ENCODE data around the gene COG1. TPM values are rescaled to one million over a fixed set of nuclear protein-coding genes. Genes with fewer than 3 reads are reported as not detected.

Gene COG1
- total RNA-seq, 1 donor: 23.2 TPM

GRCh38 chr17:73187203-73187769 is 5.6 kb upstream of the COG1 start:
- H3K4me1 ChIP-seq (ENCODE audit: insufficient read depth, low read length): peaks cover 5% of the 10 kb centered on the region

GRCh38 chr17:73188011-73188410 is 4.8 kb upstream of the COG1 start:
- Histone ChIP-seq H4K20me1 (ENCODE audit: insufficient read depth, low read length) (no peaks in the 10 kb centered on the region), H3K4me1 (ENCODE audit: insufficient read depth, low read length) (peaks cover 5% of the 10 kb centered on the region), H3K4me2 (ENCODE audit: insufficient read depth, low read length) (no peak overlapping the region), H3K9me3 (ENCODE audit: low read depth, low read length) (no peaks in the 10 kb centered on the region), H3K4me3 (ENCODE audit: insufficient read depth, low read length) (no peak overlapping the region), H2AFZ (ENCODE audit: low read length) (no peak overlapping the region), H3K27me3 (ENCODE audit: insufficient read depth, low read length) (no peaks in the 10 kb centered on the region), H3K36me3 (ENCODE audit: insufficient read depth, low read length) (no peaks in the 10 kb centered on the region), H3K27ac (ENCODE audit: low read depth, low read length) (no peak overlapping the region), H3K79me2 (ENCODE audit: insufficient read depth, low read length) (peaks cover under 1% of the 10 kb centered on the region)
- TF ChIP-seq CTCF (IDR thresholded peaks at IDR 0.05; ENCODE audit: extremely low read depth, low read depth, low read length): no peak
- DNase-seq (ENCODE audit: insufficient read length, low spot score, missing footprints): no peak

More at GRCh38 chr17:73187203-73187769, 5.6 kb upstream of the COG1 start:
- Histone ChIP-seq H3K27me3 (ENCODE audit: insufficient read depth, low read length) (no peaks in the 10 kb centered on the region), H3K27ac (ENCODE audit: low read depth, low read length) (no peak overlapping the region), H3K9me3 (ENCODE audit: low read depth, low read length) (no peaks in the 10 kb centered on the region), H3K4me3 (ENCODE audit: insufficient read depth, low read length) (no peak overlapping the region), H4K20me1 (ENCODE audit: insufficient read depth, low read length) (no peaks in the 10 kb centered on the region), H3K4me2 (ENCODE audit: insufficient read depth, low read length) (no peak overlapping the region), H3K36me3 (ENCODE audit: insufficient read depth, low read length) (no peaks in the 10 kb centered on the region), H3K79me2 (ENCODE audit: insufficient read depth, low read length) (no peaks in the 10 kb centered on the region), H2AFZ (ENCODE audit: low read length) (no peak overlapping the region)
- TF ChIP-seq CTCF (IDR thresholded peaks at IDR 0.05; ENCODE audit: extremely low read depth, low read depth, low read length): no peak
- DNase-seq (ENCODE audit: insufficient read length, low spot score, missing footprints): no peak

GRCh38 chr17:73189417-73190099 is 3.3 kb upstream of the COG1 start:
- Histone ChIP-seq H3K4me1 (ENCODE audit: insufficient read depth, low read length) (peaks cover 12% of the 10 kb centered on the region), H3K4me2 (ENCODE audit: insufficient read depth, low read length) (no peak overlapping the region), H4K20me1 (ENCODE audit: insufficient read depth, low read length) (peaks cover 4% of the 10 kb centered on the region), H3K36me3 (ENCODE audit: insufficient read depth, low read length) (no peaks in the 10 kb centered on the region), H3K27ac (ENCODE audit: low read depth, low read length) (no peak overlapping the region), H3K9me3 (ENCODE audit: low read depth, low read length) (no peaks in the 10 kb centered on the region), H3K79me2 (ENCODE audit: insufficient read depth, low read length) (peaks cover 12% of the 10 kb centered on the region), H3K27me3 (ENCODE audit: insufficient read depth, low read length) (no peaks in the 10 kb centered on the region), H3K4me3 (ENCODE audit: insufficient read depth, low read length) (no peak overlapping the region), H2AFZ (ENCODE audit: low read length) (no peak overlapping the region)
- peak; percentile 75 for TF ChIP-seq CTCF (IDR thresholded peaks at IDR 0.05; ENCODE audit: extremely low read depth, low read depth, low read length)
- peak; percentile 91 for DNase-seq (ENCODE audit: insufficient read length, low spot score, missing footprints)

- H3K27ac ChIP-seq (ENCODE audit: low read depth, low read length): peak overlapping the region; percentile 15
- peak; percentile 94 for TF ChIP-seq CTCF (IDR thresholded peaks at IDR 0.05; ENCODE audit: extremely low read depth, low read depth, low read length)
- peaks cover 14% of the 10 kb centered on the region for H4K20me1 ChIP-seq (ENCODE audit: insufficient read depth, low read length)
- H3K36me3 ChIP-seq (ENCODE audit: insufficient read depth, low read length): peaks cover 7% of the 10 kb centered on the region
- H3K27me3 ChIP-seq (ENCODE audit: insufficient read depth, low read length): no peaks in the 10 kb centered on the region
- H2AFZ ChIP-seq (ENCODE audit: low read length): peak overlapping the region; percentile 96
- H3K4me3 ChIP-seq (ENCODE audit: insufficient read depth, low read length): peak overlapping the region; percentile 84
- no peaks in the 10 kb centered on the region for H3K9me3 ChIP-seq (ENCODE audit: low read depth, low read length)
- peaks cover 19% of the 10 kb centered on the region for H3K4me1 ChIP-seq (ENCODE audit: insufficient read depth, low read length)
- DNase-seq (ENCODE audit: insufficient read length, low spot score, missing footprints): peak; percentile 93
- peaks cover 28% of the 10 kb centered on the region for H3K79me2 ChIP-seq (ENCODE audit: insufficient read depth, low read length)
- H3K4me2 ChIP-seq (ENCODE audit: insufficient read depth, low read length): peak overlapping the region; percentile 90
These were observed 1.2 kb upstream of the COG1 start for GRCh38 chr17:73191443-73192205.

Measured in osteoblast (primary cell).